ENCODE results near the gene NEK11.

Gene NEK11

DNA sequence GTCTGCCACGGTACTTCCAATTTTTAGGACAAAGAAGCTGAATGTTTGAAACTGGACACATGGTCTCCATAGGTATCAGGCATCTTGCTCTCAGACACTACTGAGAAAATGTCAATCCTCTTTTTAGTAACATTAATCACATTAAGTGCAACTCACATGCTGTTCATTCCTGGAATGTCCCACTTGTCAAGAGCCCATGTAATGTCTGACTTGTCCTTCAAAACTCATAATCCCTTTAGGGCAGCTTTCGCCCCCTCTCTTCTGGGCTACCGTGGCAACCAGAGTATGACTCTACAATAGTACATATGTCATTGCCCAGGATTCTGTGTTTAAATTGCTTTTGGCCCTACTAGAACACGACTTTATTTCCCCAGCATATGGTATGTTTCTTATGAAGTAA, 367.2 kb downstream of the NEK11 start:
- H3K4me3 ChIP-seq (ENCODE audit: low read depth, low read length), result no peak overlapping the region
- TF ChIP-seq, protein P1, sequence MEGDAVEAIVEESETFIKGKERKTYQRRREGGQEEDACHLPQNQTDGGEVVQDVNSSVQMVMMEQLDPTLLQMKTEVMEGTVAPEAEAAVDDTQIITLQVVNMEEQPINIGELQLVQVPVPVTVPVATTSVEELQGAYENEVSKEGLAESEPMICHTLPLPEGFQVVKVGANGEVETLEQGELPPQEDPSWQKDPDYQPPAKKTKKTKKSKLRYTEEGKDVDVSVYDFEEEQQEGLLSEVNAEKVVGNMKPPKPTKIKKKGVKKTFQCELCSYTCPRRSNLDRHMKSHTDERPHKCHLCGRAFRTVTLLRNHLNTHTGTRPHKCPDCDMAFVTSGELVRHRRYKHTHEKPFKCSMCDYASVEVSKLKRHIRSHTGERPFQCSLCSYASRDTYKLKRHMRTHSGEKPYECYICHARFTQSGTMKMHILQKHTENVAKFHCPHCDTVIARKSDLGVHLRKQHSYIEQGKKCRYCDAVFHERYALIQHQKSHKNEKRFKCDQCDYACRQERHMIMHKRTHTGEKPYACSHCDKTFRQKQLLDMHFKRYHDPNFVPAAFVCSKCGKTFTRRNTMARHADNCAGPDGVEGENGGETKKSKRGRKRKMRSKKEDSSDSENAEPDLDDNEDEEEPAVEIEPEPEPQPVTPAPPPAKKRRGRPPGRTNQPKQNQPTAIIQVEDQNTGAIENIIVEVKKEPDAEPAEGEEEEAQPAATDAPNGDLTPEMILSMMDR (IDR thresholded peaks at IDR 0.05; ENCODE audit: insufficient read depth, low read depth, low read length, missing control alignments), result no peak
- DNase-seq (ENCODE audit: low read depth), result no peak

DNA sequence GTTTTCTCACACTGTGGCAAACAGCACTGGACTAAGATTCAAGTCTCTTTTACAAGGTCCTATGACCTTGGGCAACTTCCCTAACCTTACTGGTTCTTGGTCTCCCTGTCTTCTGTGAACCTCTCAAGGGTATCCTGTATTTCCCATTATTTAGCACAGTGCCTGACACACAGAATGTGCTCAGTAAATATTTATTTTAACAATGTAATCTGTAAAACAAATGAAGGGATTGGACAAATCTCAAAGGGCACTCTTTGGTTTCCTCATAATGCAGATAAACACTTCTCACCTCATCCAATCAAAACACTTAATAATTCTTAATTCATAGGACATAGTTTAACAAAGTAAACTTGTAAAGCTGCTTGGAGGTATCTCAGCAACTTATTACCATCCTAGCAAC, 367.7 kb downstream of the NEK11 start:
- DNase-seq (ENCODE audit: low read depth), result no peak
- no peak overlapping the region for H3K4me3 ChIP-seq (ENCODE audit: low read depth, low read length)
- TF ChIP-seq, protein P1 (IDR thresholded peaks at IDR 0.05; ENCODE audit: insufficient read depth, low read depth, low read length, missing control alignments), result no peak

DNA sequence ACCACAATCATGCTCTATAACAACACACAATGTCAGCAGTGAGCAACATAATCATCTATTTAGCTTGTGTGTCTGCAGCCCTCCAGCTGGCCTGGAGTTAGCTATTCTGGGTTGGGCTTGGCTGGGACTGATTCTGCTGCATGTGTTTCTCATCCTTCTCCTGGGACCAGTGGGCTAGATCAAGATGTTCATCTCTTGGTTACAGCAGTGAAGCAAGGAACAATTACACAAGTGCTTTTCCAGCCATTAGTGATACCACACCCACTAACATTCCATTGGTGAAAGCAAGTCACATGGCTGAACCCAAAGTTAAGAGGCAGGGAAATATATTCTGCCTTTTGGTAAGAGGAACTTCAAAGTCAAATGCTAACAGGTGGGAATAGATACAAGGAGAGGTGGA, 369.5 kb downstream of the NEK11 start:
- no peak overlapping the region for H3K4me3 ChIP-seq (ENCODE audit: low read depth, low read length)
- DNase-seq (ENCODE audit: low read depth), result no peak
- TF ChIP-seq, protein P1 (IDR thresholded peaks at IDR 0.05; ENCODE audit: insufficient read depth, low read depth, low read length, missing control alignments), result no peak

DNA sequence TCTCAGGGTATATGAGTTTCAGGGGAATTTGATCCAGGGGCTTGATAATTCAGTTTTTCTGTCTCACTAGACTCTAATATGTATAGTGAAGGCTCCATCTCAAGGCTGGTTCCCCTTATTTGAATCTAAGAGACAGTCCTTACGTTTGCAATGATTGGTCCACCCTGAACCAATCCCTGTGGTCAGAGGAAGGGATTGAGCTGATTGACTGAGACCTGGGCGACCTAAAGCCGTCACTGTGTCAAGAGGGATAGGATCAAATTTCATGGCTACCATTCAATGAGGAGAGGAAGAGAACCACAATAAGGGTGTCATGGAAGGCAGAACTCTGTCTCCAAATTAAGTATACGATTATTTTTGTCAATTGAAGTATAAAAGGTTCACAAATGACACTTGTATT, 371.2 kb downstream of the NEK11 start:
- no peak overlapping the region for H3K4me3 ChIP-seq (ENCODE audit: low read depth, low read length)
- TF ChIP-seq, protein P1 (IDR thresholded peaks at IDR 0.05; ENCODE audit: insufficient read depth, low read depth, low read length, missing control alignments), result no peak
- DNase-seq (ENCODE audit: low read depth), result no peak

Data from GM12865 (cell line).